GM12801 (cell line): ENCODE data around the gene ACTG2.

Source experiments
- TF ChIP-seq, protein P1 (sequence below): IDR thresholded peaks from one replicate; pipeline ENCODE4 v1.5.1; 2011; ENCODE audit warnings: control low read depth; ENCODE audit not compliant: insufficient read length; ENCODE audit errors: extremely low read depth

Gene ACTG2

DNA sequence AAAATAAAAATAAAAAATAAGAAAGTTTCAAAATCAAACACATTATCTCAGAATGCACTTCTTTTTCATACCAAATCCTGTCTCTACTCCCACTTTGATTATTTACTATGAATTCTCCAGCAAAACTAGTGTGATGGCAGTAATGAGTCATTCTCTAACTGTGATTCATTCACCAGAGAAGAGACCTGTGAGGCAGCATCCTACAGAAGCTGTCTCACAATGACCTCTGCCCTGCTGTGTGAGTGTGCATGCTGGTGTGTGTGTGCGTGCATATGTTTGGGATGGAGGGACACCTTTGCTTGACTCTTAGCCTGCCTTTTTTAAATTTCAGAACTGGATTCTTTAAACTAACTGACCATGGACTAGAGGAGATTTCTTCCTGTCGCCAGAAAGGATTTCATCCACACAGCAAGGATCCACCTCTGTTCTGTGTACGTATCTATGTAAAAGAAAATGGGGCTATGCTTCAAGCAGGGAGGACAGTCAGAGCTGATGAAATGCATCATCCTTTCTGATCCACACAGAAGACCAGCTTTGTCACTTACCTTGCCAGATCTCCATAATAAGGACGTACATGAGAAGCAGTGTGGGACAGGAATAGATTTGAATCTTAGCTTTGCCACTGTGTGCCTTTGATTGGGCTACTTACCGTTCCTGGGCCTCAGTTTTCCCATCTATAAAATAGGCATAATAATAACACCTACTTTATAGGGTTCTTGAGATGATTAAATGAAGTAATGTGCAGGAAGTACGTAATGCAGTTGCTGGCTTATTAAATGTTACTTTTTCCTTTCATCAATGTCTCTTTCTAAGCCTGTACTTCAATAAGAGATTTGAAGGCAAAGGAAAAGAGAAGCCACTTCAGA lies 32.9 kb upstream of the ACTG2 start:
- TF ChIP-seq, protein P1, sequence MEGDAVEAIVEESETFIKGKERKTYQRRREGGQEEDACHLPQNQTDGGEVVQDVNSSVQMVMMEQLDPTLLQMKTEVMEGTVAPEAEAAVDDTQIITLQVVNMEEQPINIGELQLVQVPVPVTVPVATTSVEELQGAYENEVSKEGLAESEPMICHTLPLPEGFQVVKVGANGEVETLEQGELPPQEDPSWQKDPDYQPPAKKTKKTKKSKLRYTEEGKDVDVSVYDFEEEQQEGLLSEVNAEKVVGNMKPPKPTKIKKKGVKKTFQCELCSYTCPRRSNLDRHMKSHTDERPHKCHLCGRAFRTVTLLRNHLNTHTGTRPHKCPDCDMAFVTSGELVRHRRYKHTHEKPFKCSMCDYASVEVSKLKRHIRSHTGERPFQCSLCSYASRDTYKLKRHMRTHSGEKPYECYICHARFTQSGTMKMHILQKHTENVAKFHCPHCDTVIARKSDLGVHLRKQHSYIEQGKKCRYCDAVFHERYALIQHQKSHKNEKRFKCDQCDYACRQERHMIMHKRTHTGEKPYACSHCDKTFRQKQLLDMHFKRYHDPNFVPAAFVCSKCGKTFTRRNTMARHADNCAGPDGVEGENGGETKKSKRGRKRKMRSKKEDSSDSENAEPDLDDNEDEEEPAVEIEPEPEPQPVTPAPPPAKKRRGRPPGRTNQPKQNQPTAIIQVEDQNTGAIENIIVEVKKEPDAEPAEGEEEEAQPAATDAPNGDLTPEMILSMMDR: no peak

GRCh38 chr2:73862987-73863386 lies 29.8 kb upstream of the ACTG2 start:
- TF ChIP-seq, protein P1: no peak

DNA sequence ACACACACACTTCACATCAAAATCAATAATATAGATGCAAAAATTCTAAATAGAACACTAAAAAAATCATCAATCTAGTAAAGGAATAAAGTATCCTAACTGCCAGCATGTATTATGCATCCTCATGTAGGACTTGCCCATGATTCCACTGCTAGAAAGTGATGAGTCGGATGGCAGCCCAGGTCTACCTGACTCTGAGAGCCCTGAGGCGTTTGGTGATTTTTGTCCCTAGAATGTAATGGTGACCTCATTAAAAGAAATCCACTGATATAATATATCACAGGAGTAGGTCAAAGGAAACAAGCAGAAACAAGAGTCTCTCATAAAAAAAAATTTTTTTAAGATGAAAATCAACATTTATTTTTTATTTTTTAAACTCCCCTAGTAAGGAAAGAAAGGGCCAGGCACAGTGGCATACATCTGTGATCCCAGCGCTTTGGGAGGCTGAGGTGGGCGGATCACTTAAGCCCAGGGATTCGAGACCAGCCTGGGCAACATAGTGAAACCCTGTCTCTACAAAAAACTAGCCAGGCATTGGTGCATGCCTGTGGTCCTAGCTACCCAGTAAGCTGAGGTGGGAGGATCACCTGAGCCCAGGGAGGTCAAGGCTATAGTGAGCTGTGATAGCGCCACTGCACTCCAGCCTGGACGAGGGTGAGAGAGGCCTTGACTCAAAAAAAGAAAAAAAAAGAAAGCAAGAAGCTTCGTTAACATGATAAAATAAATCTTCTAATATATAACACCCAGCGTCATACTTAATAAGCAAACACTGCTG lies 24.4 kb upstream of the ACTG2 start:
- TF ChIP-seq, protein P1: no peak

DNA sequence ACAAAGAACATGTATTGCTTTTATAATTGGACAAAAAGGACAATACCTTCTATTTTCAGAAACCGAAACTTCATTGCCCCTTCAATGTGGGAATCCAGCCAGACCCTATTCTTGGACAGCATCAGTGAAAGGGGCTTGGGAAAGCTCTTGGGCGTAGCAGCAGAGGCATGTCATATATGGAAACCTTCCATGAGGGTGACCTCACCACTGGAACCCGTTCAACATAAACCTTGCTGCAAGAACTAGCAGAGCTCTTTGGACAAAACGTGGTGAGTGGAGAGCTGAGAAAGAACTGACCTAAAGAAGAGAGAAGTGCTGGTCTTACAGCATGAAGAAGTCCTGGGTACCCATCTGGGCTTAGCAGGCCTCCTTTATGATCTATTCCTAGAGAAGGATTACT lies 22.7 kb upstream of the ACTG2 start:
- TF ChIP-seq, protein P1: no peak

DNA sequence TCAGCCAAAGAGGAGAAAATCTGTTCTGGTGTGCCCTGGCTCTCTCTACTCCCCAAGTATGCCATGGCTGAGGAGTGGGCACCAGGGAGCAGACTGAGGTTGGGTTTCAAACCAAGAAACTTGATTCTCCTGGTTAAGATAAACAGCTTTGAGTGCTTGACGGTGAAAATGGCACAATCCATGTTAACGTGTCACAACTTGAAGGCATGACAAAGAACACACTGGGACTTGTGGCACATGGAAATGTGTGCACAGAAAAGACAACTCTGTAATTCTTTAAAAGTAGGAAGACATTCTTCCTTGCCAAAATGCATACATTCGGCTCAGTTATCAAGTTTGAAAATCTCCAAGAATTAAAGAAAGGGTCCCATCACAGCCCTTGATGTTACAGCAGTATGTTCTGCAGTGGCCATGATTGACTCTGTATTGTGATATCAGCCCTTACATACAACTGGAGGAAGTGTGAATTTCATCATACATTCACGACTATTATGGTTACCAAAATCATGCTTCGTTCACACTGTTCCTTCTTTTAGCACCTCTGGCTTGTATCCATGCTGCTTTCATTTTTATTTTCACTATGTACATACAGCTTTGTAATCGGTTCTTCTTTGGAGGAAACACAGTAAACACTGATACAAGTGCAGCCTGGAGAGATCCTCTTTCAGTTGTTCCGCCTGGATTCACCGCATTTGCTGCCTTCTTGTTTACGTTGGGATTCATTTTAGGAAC lies 15.6 kb upstream of the ACTG2 start:
- TF ChIP-seq, protein P1: no peak

GRCh38 chr2:73885406-73885805 lies 7.4 kb upstream of the ACTG2 start:
- TF ChIP-seq, protein P1: no peak

GRCh38 chr2:73886357-73886756 lies 6.5 kb upstream of the ACTG2 start:
- TF ChIP-seq, protein P1: no peak
